ENCODE data around the gene FNBP1.

GRCh38 chr9:130089141-130089540 lies 46.2 kb upstream of the FNBP1 start:
- TF ChIP-seq POLR2AphosphoS5 (IDR thresholded peaks at IDR 0.05) (no peak), EP300 (IDR thresholded peaks at IDR 0.05) (no peak), POLR2A (IDR thresholded peaks at IDR 0.05) (no peak)
- TF ChIP-seq, protein P1, sequence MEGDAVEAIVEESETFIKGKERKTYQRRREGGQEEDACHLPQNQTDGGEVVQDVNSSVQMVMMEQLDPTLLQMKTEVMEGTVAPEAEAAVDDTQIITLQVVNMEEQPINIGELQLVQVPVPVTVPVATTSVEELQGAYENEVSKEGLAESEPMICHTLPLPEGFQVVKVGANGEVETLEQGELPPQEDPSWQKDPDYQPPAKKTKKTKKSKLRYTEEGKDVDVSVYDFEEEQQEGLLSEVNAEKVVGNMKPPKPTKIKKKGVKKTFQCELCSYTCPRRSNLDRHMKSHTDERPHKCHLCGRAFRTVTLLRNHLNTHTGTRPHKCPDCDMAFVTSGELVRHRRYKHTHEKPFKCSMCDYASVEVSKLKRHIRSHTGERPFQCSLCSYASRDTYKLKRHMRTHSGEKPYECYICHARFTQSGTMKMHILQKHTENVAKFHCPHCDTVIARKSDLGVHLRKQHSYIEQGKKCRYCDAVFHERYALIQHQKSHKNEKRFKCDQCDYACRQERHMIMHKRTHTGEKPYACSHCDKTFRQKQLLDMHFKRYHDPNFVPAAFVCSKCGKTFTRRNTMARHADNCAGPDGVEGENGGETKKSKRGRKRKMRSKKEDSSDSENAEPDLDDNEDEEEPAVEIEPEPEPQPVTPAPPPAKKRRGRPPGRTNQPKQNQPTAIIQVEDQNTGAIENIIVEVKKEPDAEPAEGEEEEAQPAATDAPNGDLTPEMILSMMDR (IDR thresholded peaks at IDR 0.05) = no peak

All from sigmoid colon (tissue), 4 donors.